HG03439 (cell line): ENCODE results near the gene HKDC1.
A peak's percentile ranks its signal among the peaks of the same experiment; 100 is the strongest.

Experiments
- ATAC-seq: cut with Tn5 transposase; IDR thresholded peaks from one replicate; pipeline ENCODE4 v1.9.1; 2021; ENCODE audit warnings: mild to moderate bottlenecking, moderate library complexity; ENCODE audit not compliant: unreplicated experiment

HKDC1 gene

GRCh38 chr10:69216577-69217118 is 3.5 kb upstream of the HKDC1 start:
- ATAC-seq, result no peak

- no peak for ATAC-seq
Measured at GRCh38 chr10:69217119-69217754, 2.9 kb upstream of the HKDC1 start.

- no peak for ATAC-seq
Measured at GRCh38 chr10:69218831-69219230, 1.3 kb upstream of the HKDC1 start.

- ATAC-seq, result no peak
Measured at GRCh38 chr10:69220507-69220906, 375 bp downstream of the HKDC1 start.

GRCh38 chr10:69222157-69223027 is 2.3 kb downstream of the HKDC1 start:
- peak; percentile 96 for ATAC-seq

GRCh38 chr10:69223028-69223342 is 2.9 kb downstream of the HKDC1 start:
- no peak for ATAC-seq

GRCh38 chr10:69224862-69225657 is 4.9 kb downstream of the HKDC1 start:
- ATAC-seq, result no peak

- ATAC-seq, result no peak
Measured at GRCh38 chr10:69225681-69226080, 5.5 kb downstream of the HKDC1 start.

- ATAC-seq, result no peak
Measured at GRCh38 chr10:69226919-69227450, 6.9 kb downstream of the HKDC1 start.

- ATAC-seq, result no peak
Measured at GRCh38 chr10:69228151-69228550, 8.0 kb downstream of the HKDC1 start.

GRCh38 chr10:69229616-69229916 is 9.4 kb downstream of the HKDC1 start:
- ATAC-seq, result no peak

GRCh38 chr10:69230128-69230527 is 10.0 kb downstream of the HKDC1 start:
- ATAC-seq, result no peak

- no peak for ATAC-seq
Measured at GRCh38 chr10:69232252-69232651, 12.1 kb downstream of the HKDC1 start.

GRCh38 chr10:69232736-69233480 is 12.8 kb downstream of the HKDC1 start:
- ATAC-seq, result no peak

GRCh38 chr10:69234447-69234846 is 14.3 kb downstream of the HKDC1 start:
- ATAC-seq, result no peak

GRCh38 chr10:69237528-69238159 is 17.5 kb downstream of the HKDC1 start:
- ATAC-seq, result peak; percentile 89

GRCh38 chr10:69239136-69239535 is 19.0 kb downstream of the HKDC1 start:
- no peak for ATAC-seq

- no peak for ATAC-seq
Measured at GRCh38 chr10:69239816-69240434, 19.8 kb downstream of the HKDC1 start.

- no peak for ATAC-seq
Measured at GRCh38 chr10:69240455-69240854, 20.3 kb downstream of the HKDC1 start.

GRCh38 chr10:69241575-69241974 is 21.4 kb downstream of the HKDC1 start:
- ATAC-seq, result no peak
